SK-N-SH (cell line): ENCODE measurements around the gene TMX2.

Experiments
- CHD2 ChIP-seq: fragments of 150-350 bp; IDR thresholded peaks from 2 replicates; pipeline ENCODE4 v1.6.1; 2018; ENCODE audit warnings: low read length; ENCODE audit not compliant: partially characterized antibody
- EP300 ChIP-seq, 2 experiments: IDR thresholded peaks; 2 replicates each; pipeline versions ENCODE4 v1.4.0 to v1.6.1; 2012; ENCODE audit warnings: borderline replicate concordance in 1 of 2, low read depth in 1 of 2, low read length in 1 of 2
- EZH2phosphoT487 ChIP-seq: fragments of 200-600 bp; sonication (generic); IDR thresholded peaks from 2 replicates; pipeline ENCODE4 v1.6.1; 2017; ENCODE audit warnings: low read depth, mixed run types, mild to moderate bottlenecking, antibody characterized with exemption, moderate library complexity, borderline replicate concordance
- FOXM1 ChIP-seq: IDR thresholded peaks from 2 replicates; pipeline ENCODE4 v1.4.0; 2012; ENCODE audit warnings: low read depth, mild to moderate bottlenecking
- GATA2 ChIP-seq: sonication (generic); formaldehyde crosslinking; IDR thresholded peaks from 2 replicates; pipeline ENCODE4 v1.5.0; 2020; ENCODE audit warnings: mild to moderate bottlenecking, missing genetic modification reagents
- JUND ChIP-seq: IDR thresholded peaks from 2 replicates; pipeline ENCODE4 v1.4.0; 2012
- NFIC ChIP-seq: IDR thresholded peaks from 2 replicates; pipeline ENCODE4 v1.4.0; 2012; ENCODE audit warnings: borderline replicate concordance
- POLR2AphosphoS5 ChIP-seq: IDR thresholded peaks from 2 replicates; pipeline ENCODE4 v1.6.1; 2012; ENCODE audit warnings: low read depth, low read length
- SIN3A ChIP-seq: IDR thresholded peaks from 2 replicates; pipeline ENCODE4 v1.6.1; 2012; ENCODE audit warnings: low read depth, mild to moderate bottlenecking, low read length, moderate library complexity, borderline replicate concordance
- YY1 ChIP-seq: IDR thresholded peaks from 2 replicates; pipeline ENCODE4 v1.4.0; 2012; ENCODE audit warnings: low read depth, mild to moderate bottlenecking
- TF ChIP-seq, protein P1 (sequence below): fragments of 200-600 bp; sonication (generic); IDR thresholded peaks from 2 replicates; pipeline ENCODE4 v1.6.1; 2017; ENCODE audit warnings: antibody characterized with exemption, mild to moderate bottlenecking, moderate library complexity
- TF ChIP-seq, protein P2 (sequence below): IDR thresholded peaks from 2 replicates; pipeline ENCODE4; 2012
- TF ChIP-seq, protein P3 (sequence below): IDR thresholded peaks from 2 replicates; pipeline ENCODE4 v1.4.0; 2012; ENCODE audit warnings: low read depth, borderline replicate concordance
- TF ChIP-seq, protein P4 (sequence below): IDR thresholded peaks from 2 replicates; pipeline ENCODE4 v1.4.0; 2012; ENCODE audit warnings: low read depth

DNA sequence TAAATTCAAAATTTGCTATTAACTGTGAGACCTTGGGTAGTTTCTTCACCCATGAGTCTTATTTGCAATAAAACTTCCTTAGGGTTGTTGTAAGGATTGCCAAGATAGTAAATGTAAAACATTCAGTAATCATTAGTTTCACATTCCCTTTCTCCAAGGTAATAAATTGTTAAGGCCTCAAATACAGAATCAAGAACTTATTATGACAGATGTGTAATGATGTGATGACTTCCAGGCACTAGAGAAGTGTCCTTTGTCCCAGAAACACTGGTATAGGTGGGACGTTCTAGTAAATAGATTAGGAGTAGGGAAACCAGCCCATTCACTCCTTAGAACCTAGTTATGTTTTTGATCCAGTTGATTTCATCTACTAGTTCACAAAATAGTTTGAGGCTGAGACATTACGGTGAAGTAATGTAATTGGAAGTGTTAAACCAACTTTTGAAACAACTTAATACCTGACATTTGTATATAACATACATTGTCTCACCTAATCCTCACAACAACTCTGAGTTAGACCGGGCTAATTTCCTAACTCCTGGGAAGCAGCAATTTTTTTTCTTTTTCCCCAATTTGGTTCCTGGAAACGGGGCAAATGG lies 74.7 kb downstream of the TMX2 start:
- TF ChIP-seq, protein P1, sequence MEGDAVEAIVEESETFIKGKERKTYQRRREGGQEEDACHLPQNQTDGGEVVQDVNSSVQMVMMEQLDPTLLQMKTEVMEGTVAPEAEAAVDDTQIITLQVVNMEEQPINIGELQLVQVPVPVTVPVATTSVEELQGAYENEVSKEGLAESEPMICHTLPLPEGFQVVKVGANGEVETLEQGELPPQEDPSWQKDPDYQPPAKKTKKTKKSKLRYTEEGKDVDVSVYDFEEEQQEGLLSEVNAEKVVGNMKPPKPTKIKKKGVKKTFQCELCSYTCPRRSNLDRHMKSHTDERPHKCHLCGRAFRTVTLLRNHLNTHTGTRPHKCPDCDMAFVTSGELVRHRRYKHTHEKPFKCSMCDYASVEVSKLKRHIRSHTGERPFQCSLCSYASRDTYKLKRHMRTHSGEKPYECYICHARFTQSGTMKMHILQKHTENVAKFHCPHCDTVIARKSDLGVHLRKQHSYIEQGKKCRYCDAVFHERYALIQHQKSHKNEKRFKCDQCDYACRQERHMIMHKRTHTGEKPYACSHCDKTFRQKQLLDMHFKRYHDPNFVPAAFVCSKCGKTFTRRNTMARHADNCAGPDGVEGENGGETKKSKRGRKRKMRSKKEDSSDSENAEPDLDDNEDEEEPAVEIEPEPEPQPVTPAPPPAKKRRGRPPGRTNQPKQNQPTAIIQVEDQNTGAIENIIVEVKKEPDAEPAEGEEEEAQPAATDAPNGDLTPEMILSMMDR, result no peak
- TF ChIP-seq YY1 (no peak), FOXM1 (no peak), CHD2 (no peak), POLR2AphosphoS5 (no peak), GATA2 (CRISPR knock-in tag) (no peak), EP300 (IDR thresholded peaks at IDR 0.05; ENCODE audit: borderline replicate concordance in 1 of 2, low read depth in 1 of 2, low read length in 1 of 2) (no peak), SIN3A (no peak), EZH2phosphoT487 (no peak), JUND (no peak), NFIC (no peak)
- TF ChIP-seq, protein P2, sequence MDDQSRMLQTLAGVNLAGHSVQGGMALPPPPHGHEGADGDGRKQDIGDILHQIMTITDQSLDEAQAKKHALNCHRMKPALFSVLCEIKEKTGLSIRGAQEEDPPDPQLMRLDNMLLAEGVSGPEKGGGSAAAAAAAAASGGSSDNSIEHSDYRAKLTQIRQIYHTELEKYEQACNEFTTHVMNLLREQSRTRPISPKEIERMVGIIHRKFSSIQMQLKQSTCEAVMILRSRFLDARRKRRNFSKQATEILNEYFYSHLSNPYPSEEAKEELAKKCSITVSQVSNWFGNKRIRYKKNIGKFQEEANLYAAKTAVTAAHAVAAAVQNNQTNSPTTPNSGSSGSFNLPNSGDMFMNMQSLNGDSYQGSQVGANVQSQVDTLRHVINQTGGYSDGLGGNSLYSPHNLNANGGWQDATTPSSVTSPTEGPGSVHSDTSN, result no peak
- TF ChIP-seq, protein P3, sequence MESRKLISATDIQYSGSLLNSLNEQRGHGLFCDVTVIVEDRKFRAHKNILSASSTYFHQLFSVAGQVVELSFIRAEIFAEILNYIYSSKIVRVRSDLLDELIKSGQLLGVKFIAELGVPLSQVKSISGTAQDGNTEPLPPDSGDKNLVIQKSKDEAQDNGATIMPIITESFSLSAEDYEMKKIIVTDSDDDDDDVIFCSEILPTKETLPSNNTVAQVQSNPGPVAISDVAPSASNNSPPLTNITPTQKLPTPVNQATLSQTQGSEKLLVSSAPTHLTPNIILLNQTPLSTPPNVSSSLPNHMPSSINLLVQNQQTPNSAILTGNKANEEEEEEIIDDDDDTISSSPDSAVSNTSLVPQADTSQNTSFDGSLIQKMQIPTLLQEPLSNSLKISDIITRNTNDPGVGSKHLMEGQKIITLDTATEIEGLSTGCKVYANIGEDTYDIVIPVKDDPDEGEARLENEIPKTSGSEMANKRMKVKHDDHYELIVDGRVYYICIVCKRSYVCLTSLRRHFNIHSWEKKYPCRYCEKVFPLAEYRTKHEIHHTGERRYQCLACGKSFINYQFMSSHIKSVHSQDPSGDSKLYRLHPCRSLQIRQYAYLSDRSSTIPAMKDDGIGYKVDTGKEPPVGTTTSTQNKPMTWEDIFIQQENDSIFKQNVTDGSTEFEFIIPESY, result no peak
- TF ChIP-seq, protein P4, sequence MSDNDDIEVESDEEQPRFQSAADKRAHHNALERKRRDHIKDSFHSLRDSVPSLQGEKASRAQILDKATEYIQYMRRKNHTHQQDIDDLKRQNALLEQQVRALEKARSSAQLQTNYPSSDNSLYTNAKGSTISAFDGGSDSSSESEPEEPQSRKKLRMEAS, result no peak
